GM19099 (cell line): ENCODE data around the gene JPT2.

ENCODE experiments used
- POLR2A ChIP-seq: IDR thresholded peaks from 3 replicates; pipeline ENCODE4 v1.6.1; 2011; ENCODE audit warnings: low read depth; ENCODE audit not compliant: insufficient read length; ENCODE audit errors: extremely low read depth

The JPT2 gene

GRCh38 chr16:1749152-1750117 is 71.4 kb downstream of the JPT2 start:
- TF ChIP-seq POLR2A = no peak
